ENCODE data around the gene CCDC18.

CCDC18 gene

DNA sequence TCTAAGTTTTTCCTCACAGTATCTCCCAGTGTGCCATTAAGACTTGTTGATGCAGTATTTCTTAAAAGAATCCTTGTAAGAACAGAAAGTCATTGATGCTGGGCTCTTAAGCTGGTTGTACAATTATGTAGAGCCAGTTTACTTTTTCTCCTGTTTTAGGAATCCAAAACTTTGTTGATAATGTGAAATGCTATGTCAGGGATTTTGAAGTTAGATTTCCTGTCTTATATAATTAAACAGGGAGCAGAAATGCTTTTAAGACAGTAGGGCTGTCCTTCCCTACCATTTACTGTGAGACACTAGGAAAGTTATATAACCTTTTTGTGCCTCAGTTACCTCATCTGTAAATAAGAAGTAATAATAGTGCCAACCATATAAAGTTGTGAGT, 26.0 kb downstream of the CCDC18 start:
- H3K9me3 ChIP-seq (ENCODE audit: control insufficient read depth, insufficient read depth, low read depth, low read length): no peaks in the 10 kb centered on the region
- peaks cover 26 to 70% of the 10 kb centered on the region in 2 experiments for H3K36me3 ChIP-seq (ENCODE audit: control insufficient read depth in 2 of 2, insufficient read depth in 1 of 2, low read length in 2 of 2)
- no peak overlapping the region for H3K27ac ChIP-seq (ENCODE audit: extremely low read depth, low read depth, low read length)
- no peak for TF ChIP-seq KLF7 (tag by site-specific recombination; IDR thresholded peaks at IDR 0.05; ENCODE audit: borderline replicate concordance)
- TF ChIP-seq CTCF (tag by site-specific recombination; IDR thresholded peaks at IDR 0.05): no peak
- TF ChIP-seq, protein P1, sequence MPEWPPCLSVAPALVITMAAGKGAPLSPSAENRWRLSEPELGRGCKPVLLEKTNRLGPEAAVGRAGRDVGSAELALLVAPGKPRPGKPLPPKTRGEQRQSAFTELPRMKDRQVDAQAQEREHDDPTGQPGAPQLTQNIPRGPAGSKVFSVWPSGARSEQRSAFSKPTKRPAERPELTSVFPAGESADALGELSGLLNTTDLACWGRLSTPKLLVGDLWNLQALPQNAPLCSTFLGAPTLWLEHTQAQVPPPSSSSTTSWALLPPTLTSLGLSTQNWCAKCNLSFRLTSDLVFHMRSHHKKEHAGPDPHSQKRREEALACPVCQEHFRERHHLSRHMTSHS (tag by site-specific recombination; IDR thresholded peaks at IDR 0.05): no peak
- no peak for TF ChIP-seq ZNF335 (tag by site-specific recombination; conservative IDR thresholded peaks at IDR 0.05)
- no peak for TF ChIP-seq HOXC10 (CRISPR knock-in tag; IDR thresholded peaks at IDR 0.05)
- no peak for TF ChIP-seq ZNF341 (tag by site-specific recombination; IDR thresholded peaks at IDR 0.05; ENCODE audit: low read depth)
- H3K4me1 ChIP-seq (ENCODE audit: control insufficient read depth, insufficient read depth, low read length): no peaks in the 10 kb centered on the region
- ChIA-PET POLR2A (no interaction called here), CTCF (no interaction called here)
- H3K4me3 ChIP-seq (ENCODE audit: low read depth, low read length): no peak overlapping the region

- H3K27ac ChIP-seq (ENCODE audit: extremely low read depth, low read depth, low read length): no peak overlapping the region
- CTCF ChIA-PET: no interaction called here
- POLR2A ChIA-PET: no interaction called here
- no peaks in the 10 kb centered on the region for H3K4me1 ChIP-seq (ENCODE audit: control insufficient read depth, insufficient read depth, low read length)
- H3K9me3 ChIP-seq (ENCODE audit: control insufficient read depth, insufficient read depth, low read depth, low read length): no peaks in the 10 kb centered on the region
- no peak overlapping the region for H3K4me3 ChIP-seq (ENCODE audit: low read depth, low read length)
- H3K36me3 ChIP-seq (ENCODE audit: control insufficient read depth in 2 of 2, insufficient read depth in 1 of 2, low read length in 2 of 2): peaks cover 23 to 65% of the 10 kb centered on the region in 2 experiments
- TF ChIP-seq ZFP41 (tag by site-specific recombination; IDR thresholded peaks at IDR 0.05; ENCODE audit: borderline replicate concordance) (no peak), ZNF146 (tag by site-specific recombination; IDR thresholded peaks at IDR 0.05) (no peak), ZNF629 (tag by site-specific recombination; IDR thresholded peaks at IDR 0.05) (no peak), ZNF174 (tag by site-specific recombination; IDR thresholded peaks at IDR 0.05) (no peak), YY1 (tag by site-specific recombination; IDR thresholded peaks at IDR 0.05) (no peak), PRDM4 (tag by site-specific recombination; IDR thresholded peaks at IDR 0.05) (no peak), ZNF416 (tag by site-specific recombination; IDR thresholded peaks at IDR 0.05) (no peak), HOXA7 (CRISPR knock-in tag; IDR thresholded peaks at IDR 0.05; ENCODE audit: borderline replicate concordance) (no peak), GLIS1 (tag by site-specific recombination; IDR thresholded peaks at IDR 0.05) (no peak), IKZF3 (tag by site-specific recombination; IDR thresholded peaks at IDR 0.05) (no peak), SP2 (tag by site-specific recombination; IDR thresholded peaks at IDR 0.05) (no peak), TCF7L2 (IDR thresholded peaks at IDR 0.05; ENCODE audit: borderline replicate concordance, low read depth, low read length) (no peak), BCL11B (tag by site-specific recombination; IDR thresholded peaks at IDR 0.05; ENCODE audit: low read depth) (no peak), ZNF660 (tag by site-specific recombination; IDR thresholded peaks at IDR 0.05) (no peak)
- TF ChIP-seq, protein P2, sequence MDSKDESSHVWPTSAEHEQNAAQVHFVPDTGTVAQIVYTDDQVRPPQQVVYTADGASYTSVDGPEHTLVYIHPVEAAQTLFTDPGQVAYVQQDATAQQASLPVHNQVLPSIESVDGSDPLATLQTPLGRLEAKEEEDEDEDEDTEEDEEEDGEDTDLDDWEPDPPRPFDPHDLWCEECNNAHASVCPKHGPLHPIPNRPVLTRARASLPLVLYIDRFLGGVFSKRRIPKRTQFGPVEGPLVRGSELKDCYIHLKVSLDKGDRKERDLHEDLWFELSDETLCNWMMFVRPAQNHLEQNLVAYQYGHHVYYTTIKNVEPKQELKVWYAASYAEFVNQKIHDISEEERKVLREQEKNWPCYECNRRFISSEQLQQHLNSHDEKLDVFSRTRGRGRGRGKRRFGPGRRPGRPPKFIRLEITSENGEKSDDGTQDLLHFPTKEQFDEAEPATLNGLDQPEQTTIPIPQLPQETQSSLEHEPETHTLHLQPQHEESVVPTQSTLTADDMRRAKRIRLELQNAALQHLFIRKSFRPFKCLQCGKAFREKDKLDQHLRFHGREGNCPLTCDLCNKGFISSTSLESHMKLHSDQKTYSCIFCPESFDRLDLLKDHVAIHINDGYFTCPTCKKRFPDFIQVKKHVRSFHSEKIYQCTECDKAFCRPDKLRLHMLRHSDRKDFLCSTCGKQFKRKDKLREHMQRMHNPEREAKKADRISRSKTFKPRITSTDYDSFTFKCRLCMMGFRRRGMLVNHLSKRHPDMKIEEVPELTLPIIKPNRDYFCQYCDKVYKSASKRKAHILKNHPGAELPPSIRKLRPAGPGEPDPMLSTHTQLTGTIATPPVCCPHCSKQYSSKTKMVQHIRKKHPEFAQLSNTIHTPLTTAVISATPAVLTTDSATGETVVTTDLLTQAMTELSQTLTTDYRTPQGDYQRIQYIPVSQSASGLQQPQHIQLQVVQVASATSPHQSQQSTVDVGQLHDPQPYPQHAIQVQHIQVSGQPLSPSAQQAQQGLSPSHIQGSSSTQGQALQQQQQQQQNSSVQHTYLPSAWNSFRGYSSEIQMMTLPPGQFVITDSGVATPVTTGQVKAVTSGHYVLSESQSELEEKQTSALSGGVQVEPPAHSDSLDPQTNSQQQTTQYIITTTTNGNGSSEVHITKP (tag by site-specific recombination; IDR thresholded peaks at IDR 0.05): no peak
- TF ChIP-seq, protein P3, sequence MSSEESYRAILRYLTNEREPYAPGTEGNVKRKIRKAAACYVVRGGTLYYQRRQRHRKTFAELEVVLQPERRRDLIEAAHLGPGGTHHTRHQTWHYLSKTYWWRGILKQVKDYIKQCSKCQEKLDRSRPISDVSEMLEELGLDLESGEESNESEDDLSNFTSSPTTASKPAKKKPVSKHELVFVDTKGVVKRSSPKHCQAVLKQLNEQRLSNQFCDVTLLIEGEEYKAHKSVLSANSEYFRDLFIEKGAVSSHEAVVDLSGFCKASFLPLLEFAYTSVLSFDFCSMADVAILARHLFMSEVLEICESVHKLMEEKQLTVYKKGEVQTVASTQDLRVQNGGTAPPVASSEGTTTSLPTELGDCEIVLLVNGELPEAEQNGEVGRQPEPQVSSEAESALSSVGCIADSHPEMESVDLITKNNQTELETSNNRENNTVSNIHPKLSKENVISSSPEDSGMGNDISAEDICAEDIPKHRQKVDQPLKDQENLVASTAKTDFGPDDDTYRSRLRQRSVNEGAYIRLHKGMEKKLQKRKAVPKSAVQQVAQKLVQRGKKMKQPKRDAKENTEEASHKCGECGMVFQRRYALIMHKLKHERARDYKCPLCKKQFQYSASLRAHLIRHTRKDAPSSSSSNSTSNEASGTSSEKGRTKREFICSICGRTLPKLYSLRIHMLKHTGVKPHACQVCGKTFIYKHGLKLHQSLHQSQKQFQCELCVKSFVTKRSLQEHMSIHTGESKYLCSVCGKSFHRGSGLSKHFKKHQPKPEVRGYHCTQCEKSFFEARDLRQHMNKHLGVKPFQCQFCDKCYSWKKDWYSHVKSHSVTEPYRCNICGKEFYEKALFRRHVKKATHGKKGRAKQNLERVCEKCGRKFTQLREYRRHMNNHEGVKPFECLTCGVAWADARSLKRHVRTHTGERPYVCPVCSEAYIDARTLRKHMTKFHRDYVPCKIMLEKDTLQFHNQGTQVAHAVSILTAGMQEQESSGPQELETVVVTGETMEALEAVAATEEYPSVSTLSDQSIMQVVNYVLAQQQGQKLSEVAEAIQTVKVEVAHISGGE (tag by site-specific recombination; conservative IDR thresholded peaks at IDR 0.05; ENCODE audit: low read depth): no peak
- TF ChIP-seq, protein P4, sequence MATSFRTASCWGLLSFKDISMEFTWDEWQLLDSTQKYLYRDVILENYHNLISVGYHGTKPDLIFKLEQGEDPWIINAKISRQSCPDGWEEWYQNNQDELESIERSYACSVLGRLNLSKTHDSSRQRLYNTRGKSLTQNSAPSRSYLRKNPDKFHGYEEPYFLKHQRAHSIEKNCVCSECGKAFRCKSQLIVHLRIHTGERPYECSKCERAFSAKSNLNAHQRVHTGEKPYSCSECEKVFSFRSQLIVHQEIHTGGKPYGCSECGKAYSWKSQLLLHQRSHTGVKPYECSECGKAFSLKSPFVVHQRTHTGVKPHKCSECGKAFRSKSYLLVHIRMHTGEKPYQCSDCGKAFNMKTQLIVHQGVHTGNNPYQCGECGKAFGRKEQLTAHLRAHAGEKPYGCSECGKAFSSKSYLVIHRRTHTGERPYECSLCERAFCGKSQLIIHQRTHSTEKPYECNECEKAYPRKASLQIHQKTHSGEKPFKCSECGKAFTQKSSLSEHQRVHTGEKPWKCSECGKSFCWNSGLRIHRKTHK (tag by site-specific recombination; IDR thresholded peaks at IDR 0.05): no peak
These were observed 26.7 kb downstream of the CCDC18 start for GRCh38 chr1:93207211-93207610.
